Spinal cord (tissue), 10 donors: ENCODE data around the gene SAMD8. TPM values are rescaled to one million over a fixed set of nuclear protein-coding genes. Genes with fewer than 3 reads are reported as not detected.
A peak's percentile ranks its signal among the peaks of the same experiment; 100 is the strongest.

ENCODE experiments used
- DNase-seq, 6 donors: peaks; one replicate each; pipeline versions ENCODE4 v3.0.0 to v3.0.0-alpha.2; 2013 to 2015; ENCODE audit warnings: low spot score in 6 of 6, low read depth in 4 of 6
- H3K27ac ChIP-seq: one replicate; pipeline ENCODE4 v1.5.1; 2013; ENCODE audit warnings: low read depth, low read length, control low read depth
- H3K27me3 ChIP-seq: one replicate; pipeline ENCODE4 v1.6.1; 2013; ENCODE audit warnings: low read length; ENCODE audit not compliant: control insufficient read depth, insufficient read depth
- H3K36me3 ChIP-seq: one replicate; pipeline ENCODE4 v1.6.1; 2013; ENCODE audit warnings: low read length; ENCODE audit not compliant: control insufficient read depth, insufficient read depth
- H3K4me1 ChIP-seq: one replicate; pipeline ENCODE4 v1.6.1; 2013; ENCODE audit warnings: low read length; ENCODE audit not compliant: control insufficient read depth, insufficient read depth
- H3K4me3 ChIP-seq: one replicate; pipeline ENCODE4 v1.5.1; 2013; ENCODE audit warnings: low read depth, low read length, control low read depth
- H3K9me3 ChIP-seq: one replicate; pipeline ENCODE4 v1.6.1; 2013; ENCODE audit warnings: low read length; ENCODE audit not compliant: control insufficient read depth, insufficient read depth
- WGBS: methylation state at CpG from one replicate; pipeline ENCODE4 v1.1.5; 2013; ENCODE audit warnings: missing lambda C conversion rate; ENCODE audit not compliant: insufficient coverage; 5-methylcytosine and 5-hydroxymethylcytosine counted together
- polyA plus RNA-seq, 2 donors: library from polyadenylated mRNA; unstranded; fragments of 120-200 nt; gene quantifications; one replicate each; pipeline ENCODE4 v1.2.1, GENCODE V29; 2013; ENCODE audit not compliant: insufficient read length in 2 of 2
- total RNA-seq, 2 donors: library from RNA; depleted of rRNA in 1 of 2; stranded (reverse); fragments of 120-200 nt in 1 of 2; fragments of >200 nt in 1 of 2; gene quantifications; one replicate each; pipeline versions ENCODE4 v1.2.3 to v1.2.4, GENCODE V29; 2013 to 2014
- donor health status: healthy.

The SAMD8 gene
- total and polyA plus RNA-seq, 4 donors = 36.1 to 91.7 (median 45.4) TPM

DNA sequence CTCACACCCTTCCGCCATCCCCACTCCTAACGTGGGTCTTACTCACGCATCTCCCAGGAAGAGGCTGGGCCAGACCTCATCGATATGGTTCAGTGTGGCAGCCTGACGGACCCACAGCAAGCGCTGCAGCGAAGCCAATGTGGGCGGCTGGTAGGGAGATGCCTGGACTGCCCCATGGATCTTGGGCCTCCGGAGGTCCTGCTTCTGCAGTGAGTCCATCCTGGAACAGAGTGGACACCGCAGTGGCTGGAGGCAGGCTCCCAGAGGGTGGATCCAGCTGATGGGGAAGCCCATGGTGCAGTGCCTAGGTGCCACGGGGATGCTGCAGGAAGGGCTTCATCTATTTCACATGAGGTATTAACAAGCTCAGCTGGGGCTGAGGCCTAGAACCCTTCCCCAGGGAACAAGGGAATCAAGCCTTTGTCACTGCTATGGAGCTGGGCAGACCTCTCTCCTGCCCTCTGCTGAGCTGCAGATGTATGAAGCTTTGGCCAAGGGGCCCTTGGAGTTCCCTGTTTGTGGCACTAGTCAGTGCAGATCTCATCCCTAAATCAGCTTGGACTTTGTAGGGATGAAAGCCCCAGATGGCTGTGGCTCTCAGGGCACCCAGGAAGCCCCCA, 13.7 kb upstream of the SAMD8 start:
- Histone ChIP-seq H3K36me3 (no peaks in the 10 kb centered on the region), H3K4me1 (peaks cover 14% of the 10 kb centered on the region), H3K27ac (no peak overlapping the region), H3K9me3 (no peaks in the 10 kb centered on the region), H3K4me3 (no peak overlapping the region), H3K27me3 (no peaks in the 10 kb centered on the region)
- WGBS = 96% methylated on average over 10 of the region's 11 CpGs
- no peak for DNase-seq

GRCh38 chr10:75098902-75099673, 12.4 kb upstream of the SAMD8 start:
- DNase-seq = no peak
- no peaks in the 10 kb centered on the region for H3K36me3 ChIP-seq
- no peak overlapping the region for H3K27ac ChIP-seq
- no peaks in the 10 kb centered on the region for H3K27me3 ChIP-seq
- WGBS = 92% methylated on average over 9 of the region's 14 CpGs
- no peak overlapping the region for H3K4me3 ChIP-seq
- H3K9me3 ChIP-seq = no peaks in the 10 kb centered on the region
- peaks cover 14% of the 10 kb centered on the region for H3K4me1 ChIP-seq

DNA sequence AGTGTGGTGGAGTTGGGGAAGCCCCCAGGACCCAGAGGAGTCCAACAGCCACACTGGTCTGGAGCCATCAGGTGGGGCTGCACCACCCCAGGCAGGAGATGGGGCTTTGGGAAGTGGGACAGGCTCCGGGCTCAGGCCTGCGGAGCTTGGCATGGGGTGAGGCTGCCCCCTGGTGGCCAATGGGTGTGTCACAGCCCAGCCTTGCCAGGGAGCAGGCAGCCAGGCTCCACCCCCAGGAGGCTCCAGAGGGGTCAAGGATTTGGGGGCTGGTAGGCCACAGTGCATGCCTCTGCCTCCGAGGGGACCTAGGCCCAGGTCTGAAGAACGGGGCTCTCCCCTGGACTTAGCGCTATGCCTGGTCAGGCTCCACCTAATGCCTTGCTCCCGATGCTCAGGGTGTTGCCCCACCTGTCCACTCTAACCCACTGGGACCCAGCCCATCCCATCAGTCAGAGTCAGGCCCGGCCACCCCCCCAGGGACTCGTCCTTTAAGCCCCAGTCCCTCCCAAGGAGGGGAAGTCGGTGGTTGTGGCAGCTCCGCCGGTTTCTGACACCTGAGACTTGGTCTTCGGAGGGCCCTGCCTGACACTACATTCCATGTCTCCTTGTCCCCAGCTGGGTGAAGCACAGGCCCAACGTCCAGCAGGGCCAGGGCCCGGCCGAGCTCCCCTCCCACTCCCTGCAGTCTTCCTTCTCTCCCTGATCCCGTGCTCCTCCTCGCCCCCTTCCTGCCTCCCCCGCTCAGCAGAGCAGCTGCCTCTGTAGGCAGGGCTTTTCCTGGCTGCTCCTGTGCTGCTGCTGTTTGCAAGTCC, 11.3 kb upstream of the SAMD8 start:
- H3K27ac ChIP-seq = no peak overlapping the region
- H3K36me3 ChIP-seq = no peaks in the 10 kb centered on the region
- peaks cover 14% of the 10 kb centered on the region for H3K4me1 ChIP-seq
- no peak overlapping the region for H3K4me3 ChIP-seq
- WGBS = 24% methylated on average over 18 of the region's 18 CpGs
- DNase-seq = peak; percentile 22 to 88 (median 45)
- no peaks in the 10 kb centered on the region for H3K9me3 ChIP-seq
- no peaks in the 10 kb centered on the region for H3K27me3 ChIP-seq

DNA sequence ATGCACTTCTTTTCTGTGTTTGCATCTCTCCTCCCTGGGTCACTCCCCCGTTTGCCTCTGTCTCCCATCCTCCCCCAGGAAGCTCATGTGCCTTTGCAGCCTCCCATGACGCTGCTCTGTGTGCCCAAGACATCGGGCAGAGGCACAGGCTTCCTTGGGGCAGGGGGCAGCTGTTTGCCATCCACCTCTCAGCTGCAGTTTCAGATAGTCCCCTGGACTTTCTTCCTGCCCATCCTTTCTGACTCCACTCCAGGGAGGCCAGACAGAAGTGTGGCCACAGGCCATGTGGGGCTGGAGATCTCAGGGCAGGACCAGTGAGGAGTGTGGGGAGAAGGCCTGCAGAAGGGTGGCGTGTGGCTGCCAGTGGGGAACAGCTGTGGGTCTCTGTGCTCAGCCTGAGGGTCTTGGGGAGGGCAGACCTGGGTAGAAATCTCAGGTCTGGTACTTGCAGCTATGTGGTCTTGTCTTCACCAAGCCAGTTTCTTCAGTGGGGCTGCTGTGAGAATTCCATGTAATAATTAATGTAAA, 10.6 kb upstream of the SAMD8 start:
- Histone ChIP-seq H3K36me3 (no peaks in the 10 kb centered on the region), H3K27me3 (no peaks in the 10 kb centered on the region), H3K9me3 (no peaks in the 10 kb centered on the region), H3K27ac (no peak overlapping the region), H3K4me3 (no peak overlapping the region), H3K4me1 (peaks cover 14% of the 10 kb centered on the region)
- 66% methylated on average over 4 of the region's 4 CpGs for WGBS
- DNase-seq = no peak

- H3K36me3 ChIP-seq = no peaks in the 10 kb centered on the region
- no peaks in the 10 kb centered on the region for H3K27me3 ChIP-seq
- WGBS = 98% methylated on average over 6 of the region's 12 CpGs
Measured at GRCh38 chr10:75101416-75102251, 9.8 kb upstream of the SAMD8 start.

DNA sequence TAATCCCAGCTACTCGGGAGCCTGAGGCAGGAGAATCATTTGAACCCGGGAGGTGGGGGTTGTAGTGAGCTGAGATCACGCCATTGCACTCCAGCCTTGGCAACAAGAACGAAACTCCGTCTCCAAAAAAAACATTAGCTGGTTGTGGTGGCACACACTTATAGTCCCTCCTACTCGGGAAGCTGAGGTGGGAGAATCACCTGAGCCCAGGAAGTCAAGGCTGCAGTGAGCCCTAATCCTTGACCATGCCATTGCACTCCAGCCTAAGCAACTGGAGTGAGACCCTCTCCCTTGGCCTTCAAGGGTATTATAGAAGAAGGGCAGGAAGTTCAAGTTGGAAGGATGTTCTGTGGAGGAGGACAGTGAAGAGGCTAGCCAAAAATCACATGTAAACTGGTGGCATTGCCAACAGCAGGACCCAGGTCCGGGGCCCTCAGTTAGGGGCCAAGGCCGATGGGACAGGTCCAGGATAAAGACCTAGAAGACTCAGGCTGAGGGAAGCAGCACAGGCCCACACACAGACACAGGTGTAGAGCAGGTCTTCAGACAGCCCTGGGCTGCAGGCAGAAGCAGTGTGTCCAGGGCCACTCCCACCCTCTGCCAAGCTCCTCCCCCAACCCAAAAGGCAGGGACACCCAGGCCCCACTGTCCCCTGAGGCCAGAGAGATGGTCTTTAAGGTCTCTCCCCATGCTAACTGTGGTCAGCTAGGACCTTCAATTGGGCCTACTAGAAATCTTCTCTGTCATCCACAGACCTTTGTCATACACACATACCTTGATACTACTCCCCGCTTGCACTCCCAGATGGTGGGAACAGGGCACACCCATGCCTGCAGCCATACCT, 8.4 kb upstream of the SAMD8 start:
- DNase-seq = no peak
- no peaks in the 10 kb centered on the region for H3K9me3 ChIP-seq
- no peak overlapping the region for H3K27ac ChIP-seq
- WGBS = 84% methylated on average over 9 of the region's 9 CpGs
- H3K4me3 ChIP-seq = no peak overlapping the region
- H3K4me1 ChIP-seq = peaks cover 14% of the 10 kb centered on the region
- no peaks in the 10 kb centered on the region for H3K36me3 ChIP-seq
- no peaks in the 10 kb centered on the region for H3K27me3 ChIP-seq

More at GRCh38 chr10:75101416-75102251, 9.8 kb upstream of the SAMD8 start:
- Histone ChIP-seq H3K4me1 (peaks cover 14% of the 10 kb centered on the region), H3K4me3 (no peak overlapping the region), H3K27ac (no peak overlapping the region), H3K9me3 (no peaks in the 10 kb centered on the region)
- DNase-seq = no peak

- no peak overlapping the region for H3K4me3 ChIP-seq
- no peaks in the 10 kb centered on the region for H3K36me3 ChIP-seq
- H3K27me3 ChIP-seq = no peaks in the 10 kb centered on the region
- 73% methylated on average over 4 of the region's 6 CpGs for WGBS
- no peak for DNase-seq
- H3K27ac ChIP-seq = no peak overlapping the region
- H3K9me3 ChIP-seq = no peaks in the 10 kb centered on the region
- H3K4me1 ChIP-seq = peaks cover 17% of the 10 kb centered on the region
Measured at GRCh38 chr10:75103881-75104686, 7.4 kb upstream of the SAMD8 start.

DNA sequence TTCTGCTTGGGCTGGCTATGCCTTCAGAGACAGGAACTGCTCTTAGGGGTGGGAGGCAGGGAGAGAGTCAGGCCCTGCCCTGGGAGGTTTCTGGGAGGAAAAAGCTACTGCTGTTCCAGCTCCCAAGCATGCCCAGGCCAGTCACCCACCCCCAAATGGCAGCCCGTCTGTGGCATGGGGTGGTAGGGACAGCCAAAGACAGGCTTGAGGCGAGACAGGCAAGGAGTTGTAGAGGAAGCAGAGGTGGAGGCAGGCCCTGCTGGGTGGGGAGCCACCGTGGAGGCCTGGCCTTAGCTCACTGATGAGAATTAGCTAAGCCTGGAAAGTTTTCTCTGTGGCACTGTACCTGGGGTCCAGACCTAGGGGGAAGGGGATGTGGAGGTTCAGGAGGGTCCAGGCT, 6.6 kb upstream of the SAMD8 start:
- 97% methylated on average over 3 of the region's 3 CpGs for WGBS
- Histone ChIP-seq H3K9me3 (no peaks in the 10 kb centered on the region), H3K27me3 (no peaks in the 10 kb centered on the region), H3K27ac (no peak overlapping the region), H3K36me3 (no peaks in the 10 kb centered on the region), H3K4me3 (no peak overlapping the region), H3K4me1 (peaks cover 13% of the 10 kb centered on the region)
- no peak for DNase-seq
